Endothelial cell (in vitro differentiated cells): Measurements from ENCODE around the gene ATAD3B. TPM values are rescaled to one million over a fixed set of nuclear protein-coding genes. Genes with fewer than 3 reads are reported as not detected.

ENCODE experiments used
- DNase-seq: peaks from one replicate; pipeline ENCODE4 v3.0.0; 2021; ENCODE audit warnings: low spot score
- H3K27ac Mint-ChIP-seq: one replicate; pipeline ENCODE4 v1.8.0; 2021; ENCODE audit warnings: mixed read lengths, inconsistent platforms; ENCODE audit not compliant: unreplicated experiment
- H3K27me3 Mint-ChIP-seq: one replicate; pipeline ENCODE4 v1.8.0; 2021; ENCODE audit warnings: mild to moderate bottlenecking, moderate library complexity, mixed read lengths, inconsistent platforms; ENCODE audit not compliant: unreplicated experiment
- H3K36me3 Mint-ChIP-seq: one replicate; pipeline ENCODE4 v1.8.0; 2021; ENCODE audit warnings: mild to moderate bottlenecking, low read depth, mixed read lengths, inconsistent platforms; ENCODE audit not compliant: unreplicated experiment
- H3K4me1 Mint-ChIP-seq: one replicate; pipeline ENCODE4 v1.8.0; 2021; ENCODE audit warnings: mild to moderate bottlenecking, mixed read lengths, inconsistent platforms; ENCODE audit not compliant: unreplicated experiment
- H3K4me3 Mint-ChIP-seq: one replicate; pipeline ENCODE4 v1.8.0; 2021; ENCODE audit warnings: mild to moderate bottlenecking, mixed read lengths, inconsistent platforms; ENCODE audit not compliant: unreplicated experiment
- H3K9me3 Mint-ChIP-seq: one replicate; pipeline ENCODE4 v1.8.0; 2021; ENCODE audit warnings: mixed read lengths, inconsistent platforms; ENCODE audit not compliant: unreplicated experiment
- CTCF ChIP-seq: fragments of 200-600 bp; sonication (generic); IDR thresholded peaks from one replicate; pipeline ENCODE4 v1.5.0; 2021; ENCODE audit warnings: antibody characterized with exemption; ENCODE audit not compliant: unreplicated experiment
- total RNA-seq: library from RNA; stranded (reverse); fragmentation: NEBNext Ultra II Directional; extraction: Animal tissue kit (Norgen Biotek cat#: 25700); gene quantifications from one replicate; pipeline ENCODE4 v1.2.1, GENCODE V29; 2021; ENCODE audit not compliant: unreplicated experiment

ATAD3B gene
- total RNA-seq, 1 donor from 2014 or later = 27.2 TPM

GRCh38 chr1:1527092-1527816, 55.7 kb downstream of the ATAD3B start:
- Mint-ChIP-seq H3K36me3 (peaks cover 14% of the 10 kb centered on the region), H3K9me3 (peaks cover 5% of the 10 kb centered on the region), H3K27ac (no peak overlapping the region), H3K4me1 (no peaks in the 10 kb centered on the region), H3K4me3 (no peak overlapping the region), H3K27me3 (peaks cover 7% of the 10 kb centered on the region)
- no peak for TF ChIP-seq CTCF
- no peak for DNase-seq

GRCh38 chr1:1528301-1529267, 57.0 kb downstream of the ATAD3B start:
- peaks cover 16% of the 10 kb centered on the region for H3K36me3 Mint-ChIP-seq
- no peak for TF ChIP-seq CTCF
- no peak overlapping the region for H3K4me3 Mint-ChIP-seq
- DNase-seq = no peak
- H3K4me1 Mint-ChIP-seq = no peaks in the 10 kb centered on the region
- H3K9me3 Mint-ChIP-seq = peaks cover 5% of the 10 kb centered on the region
- peaks cover 6% of the 10 kb centered on the region for H3K27me3 Mint-ChIP-seq
- H3K27ac Mint-ChIP-seq = no peak overlapping the region

- no peak for DNase-seq
- H3K36me3 Mint-ChIP-seq = peaks cover 16% of the 10 kb centered on the region
- peaks cover 5% of the 10 kb centered on the region for H3K9me3 Mint-ChIP-seq
- H3K27me3 Mint-ChIP-seq = peaks cover 6% of the 10 kb centered on the region
- no peak overlapping the region for H3K4me3 Mint-ChIP-seq
- no peaks in the 10 kb centered on the region for H3K4me1 Mint-ChIP-seq
- H3K27ac Mint-ChIP-seq = no peak overlapping the region
- TF ChIP-seq CTCF = no peak
These were observed 57.8 kb downstream of the ATAD3B start for GRCh38 chr1:1529321-1529720.

GRCh38 chr1:1529936-1530335, 58.4 kb downstream of the ATAD3B start:
- Mint-ChIP-seq H3K27ac (no peak overlapping the region), H3K4me1 (no peaks in the 10 kb centered on the region), H3K9me3 (peaks cover 5% of the 10 kb centered on the region), H3K27me3 (peaks cover 6% of the 10 kb centered on the region), H3K36me3 (peaks cover 16% of the 10 kb centered on the region), H3K4me3 (no peak overlapping the region)
- no peak for TF ChIP-seq CTCF
- DNase-seq = no peak
